Loucy (cell line): ENCODE data around the gene ICE1.

Experiments
- H2AFZ ChIP-seq: fragments of 200-600 bp; sonication (generic); 2 replicates; pipeline ENCODE4 v1.6.0; 2016; ENCODE audit warnings: antibody characterized with exemption, mild to moderate bottlenecking, low read length, moderate library complexity
- H3F3A ChIP-seq: fragments of 200-600 bp; 2 replicates; pipeline ENCODE4 v1.6.0; 2016; ENCODE audit warnings: antibody characterized with exemption, low read depth, mild to moderate bottlenecking
- H3K27me3 ChIP-seq: fragments of 200-600 bp; sonication (generic); 2 replicates; pipeline ENCODE4 v1.6.1; 2014; ENCODE audit warnings: low read length, mild to moderate bottlenecking; ENCODE audit not compliant: insufficient read depth, poor library complexity, severe bottlenecking
- H3K36me3 ChIP-seq: fragments of 200-600 bp; sonication (generic); 2 replicates; pipeline ENCODE4 v1.6.1; 2016; ENCODE audit warnings: low read length; ENCODE audit not compliant: insufficient read depth
- H3K4me1 ChIP-seq: fragments of 200-600 bp; sonication (generic); 2 replicates; pipeline ENCODE4 v1.5.1; 2014; ENCODE audit warnings: low read length, mild to moderate bottlenecking; ENCODE audit not compliant: insufficient read depth, poor library complexity, severe bottlenecking
- H3K4me2 ChIP-seq: fragments of 200-600 bp; sonication (generic); 2 replicates; pipeline ENCODE4 v1.6.0; 2014; ENCODE audit warnings: antibody characterized with exemption, low read length, low read depth, mild to moderate bottlenecking; ENCODE audit not compliant: poor library complexity, severe bottlenecking
- H3K4me3 ChIP-seq: fragments of 200-600 bp; sonication (generic); 2 replicates; pipeline ENCODE4 v1.5.1; 2014; ENCODE audit warnings: low read length, mild to moderate bottlenecking, mixed read lengths; ENCODE audit not compliant: poor library complexity, severe bottlenecking
- H3K79me2 ChIP-seq: fragments of 200-600 bp; sonication (generic); 2 replicates; pipeline ENCODE4 v1.6.1; 2014; ENCODE audit warnings: low read length; ENCODE audit not compliant: insufficient read depth
- H3K9ac ChIP-seq: fragments of 200-600 bp; sonication (generic); 2 replicates; pipeline ENCODE4 v1.6.0; 2014; ENCODE audit warnings: mild to moderate bottlenecking, low read depth, low read length, moderate library complexity; ENCODE audit not compliant: poor library complexity, severe bottlenecking
- H3K9me2 ChIP-seq: fragments of 200-600 bp; sonication (generic); replicated peaks from 2 replicates; pipeline ENCODE4 v1.6.1; 2016; ENCODE audit warnings: low read depth, low read length, mixed read lengths
- H3K9me3 ChIP-seq: fragments of 200-600 bp; sonication (generic); 2 replicates; pipeline ENCODE4 v1.6.1; 2014; ENCODE audit warnings: mild to moderate bottlenecking, antibody characterized with exemption, low read length, low read depth; ENCODE audit not compliant: insufficient read depth
- H4K20me1 ChIP-seq: fragments of 200-600 bp; sonication (generic); 2 replicates; pipeline ENCODE4 v1.6.0; 2014; ENCODE audit warnings: antibody characterized with exemption, low read length, mild to moderate bottlenecking; ENCODE audit not compliant: insufficient read depth, poor library complexity, severe bottlenecking
- CTCF ChIP-seq: fragments of 200-600 bp; sonication (generic); conservative IDR thresholded peaks from 2 replicates; pipeline ENCODE4 v1.5.1; 2014; ENCODE audit warnings: mild to moderate bottlenecking, antibody characterized with exemption, low read length
- EZH2phosphoT487 ChIP-seq: fragments of 200-600 bp; IDR thresholded peaks from 2 replicates; pipeline ENCODE4 v1.6.1; 2018; ENCODE audit warnings: antibody characterized with exemption, mild to moderate bottlenecking, moderate library complexity, borderline replicate concordance

Gene ICE1

GRCh38 chr5:5481633-5482032 is 59.2 kb downstream of the ICE1 start:
- H3K9ac ChIP-seq, result no peak overlapping the region
- no peak overlapping the region for H3K4me3 ChIP-seq
- peaks cover 5% of the 10 kb centered on the region; the same call in 1 of the 2 replicates for H3K36me3 ChIP-seq
- H4K20me1 ChIP-seq, result no peaks in the 10 kb centered on the region
- H3F3A ChIP-seq, result no peaks in the 10 kb centered on the region
- no peak overlapping the region for H2AFZ ChIP-seq
- no peaks in the 10 kb centered on the region for H3K9me2 ChIP-seq
- TF ChIP-seq CTCF (no peak), EZH2phosphoT487 (no peak)
- H3K9me3 ChIP-seq, result no peaks in the 10 kb centered on the region
- no peaks in the 10 kb centered on the region for H3K79me2 ChIP-seq
- peaks cover 5% of the 10 kb centered on the region for H3K4me1 ChIP-seq
- no peaks in the 10 kb centered on the region for H3K27me3 ChIP-seq
- H3K4me2 ChIP-seq, result no peak overlapping the region

DNA sequence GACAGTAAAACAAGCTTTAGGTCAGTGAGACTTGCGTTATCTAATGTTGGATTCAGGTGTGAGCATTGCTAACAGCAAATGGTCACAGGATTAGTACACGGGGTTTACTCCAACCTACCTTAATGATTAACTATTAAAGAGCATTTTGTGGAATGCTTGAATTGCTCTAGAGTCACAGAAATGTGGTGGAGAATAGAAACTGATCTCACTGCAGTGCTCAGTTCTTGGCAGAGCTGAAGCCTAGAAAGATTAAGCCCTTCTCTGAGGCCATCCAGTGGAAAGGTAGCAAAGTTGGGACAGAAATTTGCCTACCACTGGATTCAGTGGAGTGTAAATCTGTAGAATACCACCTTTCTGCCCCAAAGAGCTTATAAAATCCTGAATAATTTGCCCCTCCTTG is 60.9 kb downstream of the ICE1 start:
- TF ChIP-seq CTCF (no peak), EZH2phosphoT487 (no peak)
- Histone ChIP-seq H3K79me2 (no peaks in the 10 kb centered on the region), H3K4me3 (no peak overlapping the region), H3K9ac (no peak overlapping the region), H4K20me1 (no peaks in the 10 kb centered on the region), H2AFZ (no peak overlapping the region), H3K36me3 (peaks cover 9% of the 10 kb centered on the region; the same call in 1 of the 2 replicates), H3K9me2 (no peaks in the 10 kb centered on the region), H3K27me3 (no peaks in the 10 kb centered on the region), H3K4me2 (no peak overlapping the region), H3F3A (no peaks in the 10 kb centered on the region), H3K9me3 (no peaks in the 10 kb centered on the region), H3K4me1 (peaks cover 5% of the 10 kb centered on the region)

- H3K9me2 ChIP-seq, result no peaks in the 10 kb centered on the region
- H3K27me3 ChIP-seq, result no peaks in the 10 kb centered on the region
- H3K79me2 ChIP-seq, result no peaks in the 10 kb centered on the region
- no peaks in the 10 kb centered on the region for H3F3A ChIP-seq
- no peak for TF ChIP-seq CTCF
- no peak for TF ChIP-seq EZH2phosphoT487
- H2AFZ ChIP-seq, result no peak overlapping the region
- H3K4me3 ChIP-seq, result no peak overlapping the region
- H3K9me3 ChIP-seq, result no peaks in the 10 kb centered on the region
- H3K4me2 ChIP-seq, result no peak overlapping the region
- H4K20me1 ChIP-seq, result no peaks in the 10 kb centered on the region
- H3K9ac ChIP-seq, result no peak overlapping the region
- peaks cover 9% of the 10 kb centered on the region; the same call in 1 of the 2 replicates for H3K36me3 ChIP-seq
- H3K4me1 ChIP-seq, result peaks cover 5% of the 10 kb centered on the region
Observed at GRCh38 chr5:5483880-5484598, 61.6 kb downstream of the ICE1 start.
